Measurements from ENCODE around the gene HPS3. TPM values are rescaled to one million over a fixed set of nuclear protein-coding genes. Genes with fewer than 3 reads are reported as not detected.

The HPS3 gene
- total RNA-seq: 10 to 100 TPM; 16.4 to 18.2 TPM

DNA sequence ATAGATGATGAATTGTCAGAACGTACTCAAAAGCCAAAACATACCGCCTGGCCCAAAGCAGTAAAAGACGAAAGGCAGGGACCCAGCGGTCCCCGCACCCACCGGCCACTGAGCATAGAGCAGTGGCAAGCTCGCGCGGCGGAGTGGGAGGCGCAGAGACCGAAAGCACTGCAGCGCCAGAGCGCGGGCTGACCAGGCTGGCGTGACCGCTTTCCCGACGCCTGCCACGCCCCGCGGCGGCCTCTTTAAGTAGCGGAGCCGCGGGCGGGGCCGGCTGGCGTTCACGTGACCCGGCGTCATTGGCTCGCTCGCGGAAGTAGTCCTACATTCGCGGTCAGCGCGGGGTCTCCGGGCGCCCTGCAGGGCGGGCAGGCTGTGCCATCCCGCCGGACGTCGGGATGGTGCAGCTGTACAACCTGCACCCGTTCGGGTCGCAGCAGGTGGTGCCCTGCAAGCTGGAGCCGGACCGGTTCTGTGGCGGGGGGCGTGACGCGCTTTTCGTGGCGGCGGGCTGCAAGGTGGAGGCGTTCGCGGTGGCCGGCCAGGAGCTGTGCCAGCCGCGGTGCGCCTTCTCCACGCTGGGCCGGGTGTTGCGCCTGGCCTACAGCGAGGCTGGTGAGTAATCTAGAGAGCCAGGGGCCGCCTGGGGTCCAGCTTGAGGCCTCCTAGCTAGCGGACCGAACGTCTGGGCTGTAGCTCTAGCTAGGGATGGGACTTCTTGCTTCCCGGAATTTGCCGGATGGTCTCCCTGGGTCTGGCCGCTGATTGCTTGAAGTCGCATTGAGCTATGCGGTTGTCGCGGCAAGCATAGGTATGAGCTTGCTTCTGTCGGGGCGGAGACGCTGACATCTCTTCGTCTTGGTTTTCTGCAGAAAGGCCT, at the start of gene HPS3:
TSS of gene HPS3 (plus strand) at position 313 of the 880 bp plus-strand sequence. CDS start at position 399, 86 bp downstream.
- Mint-ChIP-seq H3K9me3 (no peaks in the 10 kb centered on the region), H3K4me3 (peak within 1 kb of the TSS; percentile 95), H3K27ac (peak within 1 kb of the TSS; percentile 89), H3K36me3 (ENCODE audit: low read depth) (peaks cover 2% of the 10 kb centered on the region), H3K27me3 (peaks cover 2% of the 10 kb centered on the region), H3K4me1 (ENCODE audit: low read depth) (peaks cover 36% of the 10 kb centered on the region)
- ATAC-seq (peak; percentile 89), DNase-seq (peak; percentile 91)
- ChIA-PET CTCF (interaction anchor here (1.0 to 5.5 kb wide), 6 partner anchors 9 to 174 kb away, joined by 3 to 33 read pairs (median 6); no protein-coding TSS in a partner anchor), POLR2A (interaction anchor here (0.7 to 1.1 kb wide), 7 partner anchors 13 to 623 kb away, joined by 3 to 4 read pairs (median 3); no protein-coding TSS in a partner anchor)
- intact Hi-C loops (cut with micrococcal nuclease): loop anchor here (5.0 to 10.0 kb wide), 3 partner anchors 53 to 355 kb away; partner anchors contain the start of gene GYG1
- no peak for TF ChIP-seq CTCF (IDR thresholded peaks at IDR 0.05)

GRCh38 chr3:149080011-149080698, 49.3 kb upstream of the HPS3 start:
- no peak for TF ChIP-seq CTCF (IDR thresholded peaks at IDR 0.05)
- POLR2A ChIA-PET: no interaction called here

DNA sequence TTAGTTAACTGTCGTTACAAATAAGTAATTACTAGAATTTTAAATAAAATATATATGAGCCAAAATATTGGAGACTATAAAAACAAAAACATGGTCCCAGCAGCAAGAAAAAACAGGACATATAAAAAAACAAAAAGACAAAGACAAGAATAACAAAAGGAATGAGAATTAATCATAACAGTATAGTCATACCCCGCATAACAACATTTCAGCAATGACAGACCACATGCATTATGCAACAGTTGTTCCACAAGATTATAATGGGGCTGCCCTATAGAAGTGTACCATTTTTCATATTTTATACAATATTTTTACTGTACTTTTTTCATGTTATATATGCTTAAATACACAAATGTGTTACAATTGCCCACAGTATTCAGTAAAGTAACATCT, 48.7 kb upstream of the HPS3 start:
- intact Hi-C loops (cut with micrococcal nuclease): no loop called here
- no peak for ATAC-seq
- DNase-seq: no peak
- H3K36me3 Mint-ChIP-seq (ENCODE audit: low read depth): peaks cover 6% of the 10 kb centered on the region
- H3K4me3 Mint-ChIP-seq: no peak overlapping the region
- H3K27ac Mint-ChIP-seq: no peak overlapping the region
- no peaks in the 10 kb centered on the region for H3K27me3 Mint-ChIP-seq
- no peak for TF ChIP-seq CTCF (IDR thresholded peaks at IDR 0.05)
- ChIA-PET POLR2A (no interaction called here), CTCF (no interaction called here)
- H3K4me1 Mint-ChIP-seq (ENCODE audit: low read depth): peaks cover 20% of the 10 kb centered on the region
- no peaks in the 10 kb centered on the region for H3K9me3 Mint-ChIP-seq

More at GRCh38 chr3:149080011-149080698, 49.3 kb upstream of the HPS3 start:
- no peak overlapping the region for H3K27ac Mint-ChIP-seq
- ATAC-seq: no peak
- intact Hi-C loops (cut with micrococcal nuclease): no loop called here
- CTCF ChIA-PET: no interaction called here
- no peak overlapping the region for H3K4me3 Mint-ChIP-seq
- H3K9me3 Mint-ChIP-seq: no peaks in the 10 kb centered on the region
- H3K4me1 Mint-ChIP-seq (ENCODE audit: low read depth): peaks cover 17% of the 10 kb centered on the region
- peaks cover 7% of the 10 kb centered on the region for H3K36me3 Mint-ChIP-seq (ENCODE audit: low read depth)
- no peaks in the 10 kb centered on the region for H3K27me3 Mint-ChIP-seq
- no peak for DNase-seq

DNA sequence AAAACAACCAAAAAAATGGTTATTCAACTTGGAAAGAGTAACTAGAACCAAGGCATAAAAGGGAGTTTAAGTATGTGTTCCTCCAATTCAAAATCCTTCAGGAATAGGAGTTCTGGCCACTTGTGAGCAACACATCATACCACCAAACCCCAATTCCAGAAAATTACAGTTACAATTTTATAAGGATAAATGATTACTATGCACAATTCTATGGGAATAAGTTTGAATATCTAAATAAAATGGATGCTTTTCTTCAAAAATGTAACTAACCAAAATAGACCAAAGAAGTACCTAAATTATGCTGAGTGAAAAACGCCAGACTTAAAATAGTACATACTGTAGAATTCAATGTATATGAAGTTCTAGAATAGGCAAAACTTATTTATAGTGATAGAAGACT, 47.7 kb upstream of the HPS3 start:
- POLR2A ChIA-PET: no interaction called here
- peaks cover 22% of the 10 kb centered on the region for H3K4me1 Mint-ChIP-seq (ENCODE audit: low read depth)
- no peak overlapping the region for H3K27ac Mint-ChIP-seq

More for the DNA sequence above, 47.7 kb upstream of the HPS3 start:
- TF ChIP-seq CTCF (IDR thresholded peaks at IDR 0.05): no peak
- no peak overlapping the region for H3K4me3 Mint-ChIP-seq
- no peaks in the 10 kb centered on the region for H3K9me3 Mint-ChIP-seq
- ATAC-seq (no peak), DNase-seq (no peak)
- peaks cover 8% of the 10 kb centered on the region for H3K36me3 Mint-ChIP-seq (ENCODE audit: low read depth)
- no peaks in the 10 kb centered on the region for H3K27me3 Mint-ChIP-seq
- intact Hi-C loops (cut with micrococcal nuclease): no loop called here
- CTCF ChIA-PET: no interaction called here
